ENCODE measurements around the gene ADCYAP1R1. TPM values are rescaled to one million over a fixed set of nuclear protein-coding genes. Genes with fewer than 3 reads are reported as not detected.

Gene ADCYAP1R1
- total and polyA plus RNA-seq, 8 donors: 0.25 to 20.1 (median 0.69) TPM

GRCh38 chr7:31065021-31065593, 13.0 kb downstream of the ADCYAP1R1 start:
- H3K4me3 ChIP-seq: no peak overlapping the region
- WGBS, 5 donors: 45 to 71% (median 57%) methylated on average over 6 of the region's 6 CpGs
- H3K36me3 ChIP-seq: no peaks in the 10 kb centered on the region
- H3K9me3 ChIP-seq: no peaks in the 10 kb centered on the region
- H3K27me3 ChIP-seq: peaks cover 0 to 10% (median 0%) of the 10 kb centered on the region in 3 donors
- no peak for DNase-seq
- H3K4me1 ChIP-seq: no peaks in the 10 kb centered on the region
- no peak overlapping the region for H3K27ac ChIP-seq
- intact Hi-C loops (cut with DNase I; ENCODE audit: low total_unique reads): no loop called here
- TF ChIP-seq POLR2A (IDR thresholded peaks at IDR 0.05) (no peak), POLR2AphosphoS5 (IDR thresholded peaks at IDR 0.05) (no peak), CTCF (IDR thresholded peaks at IDR 0.05) (no peak), EP300 (IDR thresholded peaks at IDR 0.05) (no peak)

DNA sequence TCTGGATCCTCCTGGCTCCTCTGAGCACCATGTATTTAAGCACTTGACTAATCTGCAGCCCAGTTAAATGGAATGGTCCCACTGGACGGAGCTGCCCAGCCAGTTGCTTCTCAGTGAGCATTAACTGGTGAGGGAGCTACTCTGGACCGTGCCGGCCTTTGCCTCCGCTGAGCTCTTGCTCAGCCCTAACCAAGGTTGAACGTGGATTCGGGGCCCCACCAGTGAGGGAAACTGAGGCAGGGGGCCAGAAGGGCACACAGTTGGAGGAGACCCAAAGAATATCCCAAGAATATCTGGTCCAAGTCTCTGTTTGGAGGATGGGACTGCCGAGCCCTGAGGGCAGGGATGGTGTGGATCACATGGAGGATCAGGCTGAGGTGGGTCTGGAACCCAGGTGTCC, 13.7 kb downstream of the ADCYAP1R1 start:
- Histone ChIP-seq H3K4me1 (no peaks in the 10 kb centered on the region), H3K9me3 (no peaks in the 10 kb centered on the region), H3K36me3 (no peaks in the 10 kb centered on the region), H3K27me3 (peaks cover 0 to 10% (median 0%) of the 10 kb centered on the region in 3 donors), H3K4me3 (no peak overlapping the region), H3K27ac (no peak overlapping the region)
- 88 to 92% (median 91%) methylated on average over 5 to 7 of the region's 7 CpGs for WGBS, 5 donors
- intact Hi-C loops (cut with DNase I; ENCODE audit: low total_unique reads): no loop called here
- TF ChIP-seq EP300 (IDR thresholded peaks at IDR 0.05): no peak
- no peak for TF ChIP-seq POLR2AphosphoS5 (IDR thresholded peaks at IDR 0.05)
- no peak for TF ChIP-seq POLR2A (IDR thresholded peaks at IDR 0.05)
- no peak for TF ChIP-seq CTCF (IDR thresholded peaks at IDR 0.05)
- no peak for DNase-seq

DNA sequence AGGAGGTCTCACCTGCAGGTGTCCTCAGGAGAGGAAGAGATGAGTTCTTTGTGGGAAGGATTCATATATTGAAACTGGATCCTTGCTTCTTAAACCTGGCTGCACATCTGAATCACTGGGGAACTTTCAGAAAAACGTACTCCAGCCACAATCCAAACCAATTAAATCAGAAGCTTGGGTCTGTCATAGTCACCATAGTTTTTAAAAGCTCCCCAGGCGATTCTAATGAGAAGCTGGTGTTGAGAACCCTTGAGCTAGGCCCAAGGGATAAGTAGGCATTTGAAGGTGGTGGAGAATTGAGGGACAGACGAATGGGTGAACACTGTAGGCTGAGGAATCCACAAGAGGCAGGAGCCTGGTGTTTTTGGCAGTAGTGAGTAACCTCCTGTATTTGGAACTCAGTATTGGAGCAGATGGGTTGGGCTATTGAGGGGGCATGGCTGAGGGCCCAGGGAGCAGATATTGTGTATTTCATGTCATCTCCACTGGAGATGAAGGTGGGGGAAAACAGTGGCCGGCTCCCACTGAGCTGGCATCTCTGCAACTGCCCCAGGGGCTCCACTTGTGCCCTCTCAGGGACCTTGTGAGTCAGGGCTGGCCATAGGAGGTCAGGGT, 14.5 kb downstream of the ADCYAP1R1 start:
- no peak for DNase-seq

DNA sequence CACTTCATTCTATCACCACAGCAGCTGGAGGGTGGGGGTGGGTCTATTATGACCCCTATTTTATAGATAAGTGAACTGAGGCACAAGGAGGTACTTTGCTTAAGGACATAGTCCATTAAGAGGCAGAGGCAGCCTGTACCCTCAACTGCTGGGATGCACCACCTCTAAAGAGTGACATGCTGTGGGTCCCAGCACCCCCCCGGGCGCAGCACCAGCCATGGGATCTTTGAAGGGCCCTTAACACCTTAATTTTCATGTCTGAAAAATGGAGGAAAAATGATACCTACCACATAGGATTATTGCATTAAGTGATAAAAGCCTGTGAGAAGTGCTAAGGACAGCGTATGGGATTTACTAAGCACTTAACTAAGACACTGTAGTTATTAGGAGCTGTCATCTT, 15.4 kb downstream of the ADCYAP1R1 start:
- WGBS, 5 donors: 68 to 92% (median 75%) methylated on average over 3 of the region's 3 CpGs
- no peaks in the 10 kb centered on the region for H3K4me1 ChIP-seq
- no peak for DNase-seq
- H3K4me3 ChIP-seq: no peak overlapping the region
- intact Hi-C loops (cut with DNase I; ENCODE audit: low total_unique reads): no loop called here
- TF ChIP-seq POLR2AphosphoS5 (IDR thresholded peaks at IDR 0.05) (no peak), EP300 (IDR thresholded peaks at IDR 0.05) (no peak), POLR2A (IDR thresholded peaks at IDR 0.05) (no peak), CTCF (IDR thresholded peaks at IDR 0.05) (no peak)
- H3K9me3 ChIP-seq: no peaks in the 10 kb centered on the region
- H3K27me3 ChIP-seq: peaks cover 0 to 5% (median 0%) of the 10 kb centered on the region in 3 donors
- H3K36me3 ChIP-seq: no peaks in the 10 kb centered on the region
- H3K27ac ChIP-seq: no peak overlapping the region

More for the DNA sequence above, 14.5 kb downstream of the ADCYAP1R1 start:
- no peak overlapping the region for H3K4me3 ChIP-seq
- no peaks in the 10 kb centered on the region for H3K9me3 ChIP-seq
- 59 to 79% (median 68%) methylated on average over 4 of the region's 4 CpGs for WGBS, 5 donors
- H3K36me3 ChIP-seq: no peaks in the 10 kb centered on the region
- H3K27me3 ChIP-seq: peaks cover 0 to 5% (median 0%) of the 10 kb centered on the region in 3 donors
- intact Hi-C loops (cut with DNase I; ENCODE audit: low total_unique reads): no loop called here
- H3K4me1 ChIP-seq: no peaks in the 10 kb centered on the region
- TF ChIP-seq POLR2AphosphoS5 (IDR thresholded peaks at IDR 0.05): no peak
- TF ChIP-seq POLR2A (IDR thresholded peaks at IDR 0.05): no peak
- no peak for TF ChIP-seq EP300 (IDR thresholded peaks at IDR 0.05)
- no peak overlapping the region for H3K27ac ChIP-seq
